Heart right ventricle (tissue), 16 donors: ENCODE measurements around the gene CYP39A1. TPM values are rescaled to one million over a fixed set of nuclear protein-coding genes. Genes with fewer than 3 reads are reported as not detected.

Experiments used
- ATAC-seq, 8 donors: fragments of 200-7000 bp; cut with Tn5 transposase; one replicate each; pipeline ENCODE4 v1.9.1; 2020; ENCODE audit warnings: mild to moderate bottlenecking in 8 of 8, moderate library complexity in 8 of 8, moderate number of reproducible peaks in 1 of 8
- DNase-seq, 2 donors: peaks; one replicate each; pipeline ENCODE4 v3.0.0-alpha.2; 2020
- H3K27ac ChIP-seq, 10 donors: fragments of 200-600 bp; sonication (generic) in 2 of 10; one replicate each; pipeline versions ENCODE4 v1.5.0 to v1.8.0; 2020 to 2022; ENCODE audit warnings: mild to moderate bottlenecking in 3 of 10
- H3K27me3 ChIP-seq, 7 donors: fragments of 200-600 bp; one replicate each; pipeline ENCODE4 v1.8.0; 2021 to 2022; ENCODE audit warnings: mild to moderate bottlenecking in 2 of 7
- H3K36me3 ChIP-seq, 9 donors: fragments of 200-600 bp; sonication (generic) in 1 of 9; one replicate each; pipeline versions ENCODE4 v1.5.0 to v1.8.0; 2020 to 2022; ENCODE audit warnings: mild to moderate bottlenecking in 2 of 9
- H3K4me1 ChIP-seq, 9 donors: fragments of 200-600 bp; sonication (generic) in 1 of 9; one replicate each; pipeline versions ENCODE4 v1.5.0 to v1.8.0; 2020 to 2022; ENCODE audit warnings: mild to moderate bottlenecking in 4 of 9
- H3K4me3 ChIP-seq, 10 donors: fragments of 200-600 bp; sonication (generic) in 2 of 10; one replicate each; pipeline versions ENCODE4 v1.5.0 to v1.8.0; 2020 to 2022; ENCODE audit warnings: mild to moderate bottlenecking in 7 of 10, moderate library complexity in 2 of 10
- H3K9me3 ChIP-seq, 11 donors: fragments of 200-600 bp in 10 of 11; sonication (generic) in 2 of 11; one replicate each; pipeline versions ENCODE4 v1.5.0 to v1.8.0; 2013 to 2022; ENCODE audit warnings: mild to moderate bottlenecking in 2 of 11, control low read depth in 1 of 11, moderate library complexity in 1 of 11
- WGBS, 2 donors: extraction: QIAGEN DNeasy Blood & Tissue Kit; methylation state at CpG; one replicate each; pipeline ENCODE4 v1.1.7; 2013; ENCODE audit warnings: inconsistent platforms in 1 of 2; 5-methylcytosine and 5-hydroxymethylcytosine counted together
- intact Hi-C, 10 donors: fragments of 100-400 bp; cut with DNase I; formaldehyde crosslinking; loops; one replicate each; pipeline versions ENCODE4 v1.11.1 to v1.14.2; 2022
- polyA plus RNA-seq, 2 donors: library from polyadenylated mRNA; stranded (reverse); fragments of 200-250 nt; gene quantifications; one replicate each; pipeline ENCODE4 v1.2.3, GENCODE V29; 2013
- total RNA-seq, 10 donors: library from RNA; stranded (reverse); fragmentation: NEBNext Ultra II Directional in 3 of 10; extraction: Animal tissue kit (Norgen Biotek cat#: 25700) in 3 of 10; gene quantifications; one replicate each; pipeline versions ENCODE4 v1.2.1 to v1.2.4, GENCODE V29; 2021 to 2023
- TF ChIP-seq, protein P1 (sequence below), 9 donors: fragments of 200-600 bp; sonication (generic) in 2 of 9; IDR thresholded peaks; one replicate each; pipeline versions ENCODE4 v1.5.0 to v1.8.0; 2021 to 2022; ENCODE audit warnings: antibody characterized with exemption in 9 of 9, mild to moderate bottlenecking in 5 of 9, moderate library complexity in 1 of 9
- donor health status: Arrhythmogenic right ventricular cardiomyopathy.
- donor health status: ischemic (EF 13 %, LVEDD 7.1; RV severe dilation, severe dysfunction).
- donor health status: healthy with polysubstance abuse.
- donor health status: DM: no; HTN: yes; CAD: no.
- donor health status: DM: no; HTN: no; CAD: no.
- donor health status: ischemic (EF 25% LVEDD 6.9; RV normal size, moderate dysfunction).
- donor health status: ischemic (EF 25% LVEDD 5.7; RV mildly dilated, moderate dysfunction).
- donor health status: healthy.
- donor health status: DM: yes; HTN: yes; CAD: no.
- donor health status: Ischemic cardiomyopathy.
- donor health status: ischemic (EF 35%, LVEDD 5.7; RV mildly dilated, moderate dysfunction).
- donor health status: nonischemic (EF 11% LVEDD 7.7; RV severe dilation, severe dysfunction).
- donor health status: DM: yes; HTN: yes; CAD: no.
- donor health status: PGD.
- donor health status: ischemic (EF 29% LVEDD 5.4; RV normal size, mild dysfunction).
- donor health status: nonischemic (EF 23%, LVEDD 6.1; RV moderate dilation, normal function).

Gene CYP39A1
- total and polyA plus RNA-seq, 12 donors: 2.9 to 7.5 (median 4.5) TPM

DNA sequence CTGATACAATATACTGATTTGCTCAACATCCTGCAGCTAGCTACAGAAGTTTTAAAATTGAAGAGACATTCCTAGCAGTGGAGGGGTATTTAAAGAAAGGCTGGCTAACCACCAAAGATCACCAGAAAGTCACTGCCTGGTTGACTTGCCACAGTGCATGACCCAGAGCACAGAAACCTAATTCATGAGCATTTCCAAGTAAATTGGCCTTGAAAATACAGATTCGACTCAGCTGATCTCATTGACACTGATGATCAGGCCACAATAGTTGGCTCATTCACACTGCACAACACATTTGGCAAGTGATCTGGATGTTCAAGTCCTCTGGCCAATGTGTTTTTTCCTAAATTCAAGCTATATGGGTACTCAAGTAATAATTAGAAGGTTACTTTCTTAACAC is 21.8 kb upstream of the CYP39A1 start:
- ATAC-seq: no peak
- TF ChIP-seq, protein P1, sequence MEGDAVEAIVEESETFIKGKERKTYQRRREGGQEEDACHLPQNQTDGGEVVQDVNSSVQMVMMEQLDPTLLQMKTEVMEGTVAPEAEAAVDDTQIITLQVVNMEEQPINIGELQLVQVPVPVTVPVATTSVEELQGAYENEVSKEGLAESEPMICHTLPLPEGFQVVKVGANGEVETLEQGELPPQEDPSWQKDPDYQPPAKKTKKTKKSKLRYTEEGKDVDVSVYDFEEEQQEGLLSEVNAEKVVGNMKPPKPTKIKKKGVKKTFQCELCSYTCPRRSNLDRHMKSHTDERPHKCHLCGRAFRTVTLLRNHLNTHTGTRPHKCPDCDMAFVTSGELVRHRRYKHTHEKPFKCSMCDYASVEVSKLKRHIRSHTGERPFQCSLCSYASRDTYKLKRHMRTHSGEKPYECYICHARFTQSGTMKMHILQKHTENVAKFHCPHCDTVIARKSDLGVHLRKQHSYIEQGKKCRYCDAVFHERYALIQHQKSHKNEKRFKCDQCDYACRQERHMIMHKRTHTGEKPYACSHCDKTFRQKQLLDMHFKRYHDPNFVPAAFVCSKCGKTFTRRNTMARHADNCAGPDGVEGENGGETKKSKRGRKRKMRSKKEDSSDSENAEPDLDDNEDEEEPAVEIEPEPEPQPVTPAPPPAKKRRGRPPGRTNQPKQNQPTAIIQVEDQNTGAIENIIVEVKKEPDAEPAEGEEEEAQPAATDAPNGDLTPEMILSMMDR (IDR thresholded peaks at IDR 0.05): no peak
- no peak for DNase-seq
- 78 to 88% methylated on average over 1 of the region's 1 CpG for WGBS, 2 donors
- no peaks in the 10 kb centered on the region for H3K9me3 ChIP-seq
- intact Hi-C loops: no loop called here
- H3K36me3 ChIP-seq: peaks cover 0 to 76% (median 6%) of the 10 kb centered on the region in 9 donors
- no peaks in the 10 kb centered on the region for H3K27me3 ChIP-seq
- H3K27ac ChIP-seq: no peak overlapping the region
- no peaks in the 10 kb centered on the region for H3K4me1 ChIP-seq
- H3K4me3 ChIP-seq: no peak overlapping the region

DNA sequence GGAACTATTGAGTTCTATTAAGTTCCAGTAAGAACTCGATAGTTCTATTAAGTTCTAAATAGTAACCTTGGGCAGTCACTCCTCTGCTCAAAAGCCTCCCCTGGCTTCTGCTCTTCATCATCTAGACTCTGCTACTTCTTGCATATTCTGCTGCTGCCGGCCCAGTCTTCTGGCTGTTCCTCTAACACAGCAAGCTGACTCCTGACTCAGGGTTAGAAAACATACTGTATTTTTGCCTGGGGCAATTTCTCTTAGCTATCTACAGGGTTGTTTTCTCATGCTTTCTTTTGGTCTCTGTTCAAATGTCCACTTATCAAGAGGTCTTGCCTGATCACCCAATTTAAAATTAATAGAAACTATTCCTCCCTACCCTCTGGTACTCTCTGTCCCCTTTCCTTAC is 14.8 kb upstream of the CYP39A1 start:
- 97% methylated on average over 2 of the region's 2 CpGs for WGBS, 2 donors
- no peak for DNase-seq

DNA sequence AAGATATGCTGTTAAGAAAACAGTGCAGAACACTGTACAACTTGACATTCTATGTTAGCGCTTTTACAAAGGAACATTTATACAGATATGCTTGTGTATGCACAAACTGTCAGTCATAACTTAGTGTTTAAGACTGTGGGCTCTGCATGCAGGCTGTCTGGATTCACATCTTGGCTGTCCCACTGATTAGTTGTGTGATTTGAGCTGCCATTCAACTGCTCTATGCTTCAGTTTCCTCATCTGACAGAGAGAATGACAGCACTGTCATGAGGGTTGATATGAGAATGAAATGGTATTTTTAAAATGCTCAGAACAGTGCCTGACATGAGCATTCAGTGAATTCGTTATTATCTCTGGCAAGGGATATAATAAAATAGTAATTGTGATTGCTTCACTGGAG is 8.9 kb upstream of the CYP39A1 start:
- intact Hi-C loops: no loop called here
- Histone ChIP-seq H3K4me1 (peaks cover 0 to 9% (median 0%) of the 10 kb centered on the region in 9 donors), H3K27ac (no peak overlapping the region), H3K36me3 (peaks cover 0 to 80% (median 0%) of the 10 kb centered on the region in 9 donors), H3K9me3 (no peaks in the 10 kb centered on the region), H3K4me3 (no peak overlapping the region), H3K27me3 (no peaks in the 10 kb centered on the region)
- 58 to 65% methylated on average over 2 of the region's 2 CpGs for WGBS, 2 donors
- TF ChIP-seq, protein P1 (IDR thresholded peaks at IDR 0.05): no peak
- ATAC-seq (no peak), DNase-seq (no peak)

More for the DNA sequence above, 14.8 kb upstream of the CYP39A1 start:
- no peak for ATAC-seq
- H3K27me3 ChIP-seq: no peaks in the 10 kb centered on the region
- H3K4me1 ChIP-seq: no peaks in the 10 kb centered on the region
- intact Hi-C loops: no loop called here
- H3K27ac ChIP-seq: no peak overlapping the region
- H3K9me3 ChIP-seq: no peaks in the 10 kb centered on the region
- H3K36me3 ChIP-seq: peaks cover 0 to 89% (median 7%) of the 10 kb centered on the region in 9 donors
- no peak overlapping the region for H3K4me3 ChIP-seq
- TF ChIP-seq, protein P1 (IDR thresholded peaks at IDR 0.05): no peak

DNA sequence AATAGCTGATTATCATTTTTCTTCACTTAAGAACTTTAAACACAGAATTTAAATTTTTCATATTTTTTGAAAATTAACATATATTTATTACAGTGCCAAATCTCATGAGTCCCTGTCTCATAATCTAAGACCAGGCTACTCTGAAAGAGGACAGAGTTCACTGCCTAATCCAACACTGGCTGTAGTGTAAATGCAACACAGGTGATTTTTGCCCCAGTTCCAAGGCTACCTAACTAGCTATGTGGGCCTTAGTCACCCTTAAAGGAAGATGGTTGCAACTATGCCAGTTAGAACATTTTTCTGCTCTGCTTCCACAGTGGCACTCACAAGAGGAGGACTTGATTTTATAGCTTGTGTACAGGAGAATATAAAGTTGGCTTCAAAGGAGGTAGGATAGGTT is 5.0 kb upstream of the CYP39A1 start:
- intact Hi-C loops: no loop called here

More for the DNA sequence above, 5.0 kb upstream of the CYP39A1 start:
- peaks cover 0 to 18% (median 0%) of the 10 kb centered on the region in 7 donors for H3K27me3 ChIP-seq
- H3K27ac ChIP-seq: no peak overlapping the region
- DNase-seq (no peak), ATAC-seq (no peak)
- peaks cover 0 to 61% (median 0%) of the 10 kb centered on the region in 9 donors for H3K36me3 ChIP-seq
- TF ChIP-seq, protein P1 (IDR thresholded peaks at IDR 0.05): no peak
- no peaks in the 10 kb centered on the region for H3K9me3 ChIP-seq
- no peak overlapping the region for H3K4me3 ChIP-seq
- peaks cover 0 to 21% (median 12%) of the 10 kb centered on the region in 9 donors for H3K4me1 ChIP-seq
